ENCODE measurements around the gene TBX6. TPM values are rescaled to one million over a fixed set of nuclear protein-coding genes. Genes with fewer than 3 reads are reported as not detected.

Gene TBX6
- total RNA-seq, 1 donor, result 0.09 TPM

- H3K4me3 ChIP-seq (ENCODE audit: low read depth, low read length), result peak overlapping the region; percentile 88
- TF ChIP-seq CTCF (IDR thresholded peaks at IDR 0.05; ENCODE audit: insufficient read depth, low read length), result no peak
- DNase-seq (ENCODE audit: low read depth), result peak; percentile 76
Observed at GRCh38 chr16:30053376-30054015, 38.2 kb downstream of the TBX6 start.

- peak; percentile 90 for DNase-seq (ENCODE audit: low read depth)
- no peak for TF ChIP-seq CTCF (IDR thresholded peaks at IDR 0.05; ENCODE audit: insufficient read depth, low read length)
- H3K4me3 ChIP-seq (ENCODE audit: low read depth, low read length), result peak overlapping the region; percentile 88
Observed at GRCh38 chr16:30052671-30053372, 38.9 kb downstream of the TBX6 start.

- no peak for TF ChIP-seq CTCF (IDR thresholded peaks at IDR 0.05; ENCODE audit: insufficient read depth, low read length)
- DNase-seq (ENCODE audit: low read depth), result peak; percentile 58
- H3K4me3 ChIP-seq (ENCODE audit: low read depth, low read length), result no peak overlapping the region
Observed at GRCh38 chr16:30051518-30051917, 40.2 kb downstream of the TBX6 start.

- TF ChIP-seq CTCF (IDR thresholded peaks at IDR 0.05; ENCODE audit: insufficient read depth, low read length), result no peak
- H3K4me3 ChIP-seq (ENCODE audit: low read depth, low read length), result no peak overlapping the region
- DNase-seq (ENCODE audit: low read depth), result no peak
Observed at GRCh38 chr16:30049871-30050270, 41.9 kb downstream of the TBX6 start.

- H3K4me3 ChIP-seq (ENCODE audit: low read depth, low read length), result no peak overlapping the region
- no peak for DNase-seq (ENCODE audit: low read depth)
- no peak for TF ChIP-seq CTCF (IDR thresholded peaks at IDR 0.05; ENCODE audit: insufficient read depth, low read length)
Observed at GRCh38 chr16:30046588-30046987, 45.1 kb downstream of the TBX6 start.

GRCh38 chr16:30046178-30046577 lies 45.5 kb downstream of the TBX6 start:
- TF ChIP-seq CTCF (IDR thresholded peaks at IDR 0.05; ENCODE audit: insufficient read depth, low read length), result no peak
- H3K4me3 ChIP-seq (ENCODE audit: low read depth, low read length), result no peak overlapping the region
- DNase-seq (ENCODE audit: low read depth), result no peak

All from fibroblast of the aortic adventitia (primary cell).